ENCODE results near the gene LIN7C. TPM values are rescaled to one million over a fixed set of nuclear protein-coding genes. Genes with fewer than 3 reads are reported as not detected.
"Not testable (repeated sequence)": the region's sequence is repeated elsewhere in the genome, so short reads cannot be mapped to it uniquely, and the experiment has no call there.

Gene LIN7C
- total and polyA plus RNA-seq, 2 of the 8 experiments (the other 6 are each of a cell fraction or from before 2014, with no cell fraction given), result 10.5 to 42.7 TPM

DNA sequence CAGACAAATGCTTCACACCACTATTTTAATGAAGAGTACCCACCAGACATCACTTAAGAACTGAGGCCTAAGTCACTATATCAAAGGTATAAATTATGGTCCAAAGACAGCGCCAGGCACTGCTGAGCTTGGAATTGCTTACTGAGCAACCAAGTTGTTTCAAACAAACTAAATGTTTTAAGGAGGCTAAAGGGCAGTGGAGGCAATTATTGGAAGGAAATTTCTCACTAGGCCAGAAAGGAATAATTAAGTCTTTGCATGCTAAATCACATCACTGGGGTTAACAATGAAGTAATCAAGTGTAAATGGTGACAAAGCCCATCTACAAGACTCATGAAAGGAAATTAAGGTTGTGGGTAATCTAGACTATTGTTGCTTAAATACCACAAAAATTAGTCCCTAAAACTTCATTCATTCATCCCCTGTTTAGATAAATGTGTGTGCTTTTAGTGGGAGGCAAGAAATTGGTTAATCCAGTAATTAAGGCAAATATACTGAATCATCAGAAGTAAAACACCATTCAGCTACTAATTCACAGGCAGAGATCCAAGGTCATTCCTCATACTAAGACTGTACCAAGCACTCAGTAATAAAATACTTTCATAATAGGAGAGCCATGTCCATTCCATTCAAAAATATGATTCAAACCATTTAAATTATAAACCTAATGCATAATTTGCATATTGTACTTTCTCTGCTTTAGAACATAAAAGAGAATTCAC, 55.2 kb downstream of the LIN7C start (continued):
- no peak for TF ChIP-seq KDM1A (IDR thresholded peaks at IDR 0.05; ENCODE audit: borderline replicate concordance, low read length)

DNA sequence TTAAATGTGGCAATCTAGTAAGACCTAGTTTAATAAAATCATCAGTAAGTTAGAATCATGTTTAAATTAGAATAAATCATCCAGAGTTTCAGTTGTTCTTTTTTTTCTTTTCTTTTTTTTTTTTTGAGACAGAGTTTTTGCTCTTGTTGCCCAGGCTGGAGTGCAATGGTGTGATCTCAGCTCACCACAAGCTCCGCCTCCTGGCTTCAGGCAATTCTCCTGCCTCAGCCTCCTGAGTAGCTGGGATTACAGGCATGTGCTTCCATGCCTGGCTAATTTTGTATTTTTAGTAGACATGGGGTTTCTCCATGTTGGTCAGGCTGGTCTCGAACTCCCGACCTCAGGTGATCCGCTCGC, 58.4 kb downstream of the LIN7C start:
- not testable (repeated sequence) for H4K8ac ChIP-seq (ENCODE audit: extremely low read depth, insufficient read depth, low read length); H4K5ac ChIP-seq (ENCODE audit: insufficient read length, low read depth, low read length); H2BK15ac ChIP-seq (ENCODE audit: low read length); H3K27me3 ChIP-seq (replicated peaks in 1 of 4; ENCODE audit: control insufficient read depth in 3 of 4, extremely low read depth in 1 of 4, insufficient read depth in 3 of 4, low read length in 3 of 4); H3K36me3 ChIP-seq (ENCODE audit: control insufficient read depth in 2 of 4, insufficient read depth in 4 of 4, low read length in 3 of 4); H3K4me3 ChIP-seq (ENCODE audit: extremely low read depth in 1 of 4, insufficient read depth in 2 of 4, low read depth in 3 of 4, low read length in 4 of 4); H3K56ac ChIP-seq (replicated peaks; ENCODE audit: insufficient read length, low read depth, low read length); H3K4me2 ChIP-seq (ENCODE audit: insufficient read depth in 1 of 2, low read depth in 2 of 2, low read length in 2 of 2); H3K4ac ChIP-seq (replicated peaks; ENCODE audit: insufficient read length, low read depth, low read length); H2BK20ac ChIP-seq (ENCODE audit: low read length); H3K23ac ChIP-seq (ENCODE audit: insufficient read length); H3K18ac ChIP-seq (ENCODE audit: extremely low read depth, low read length); H2AFZ ChIP-seq (ENCODE audit: low read length); H2BK12ac ChIP-seq (ENCODE audit: low read depth, low read length); H3K23me2 ChIP-seq (ENCODE audit: low read depth, low read length); H2AK5ac ChIP-seq (ENCODE audit: low read depth, low read length); FAIRE-seq; H2BK120ac ChIP-seq (replicated peaks; ENCODE audit: low read depth, low read length); H3K9ac ChIP-seq (replicated peaks in 1 of 4; ENCODE audit: extremely low read depth in 1 of 4, low read depth in 3 of 4, low read length in 3 of 4); DNase-seq (ENCODE audit: low read depth in 1 of 2, low spot score in 2 of 2); H3K14ac ChIP-seq (ENCODE audit: insufficient read length); H2BK5ac ChIP-seq (ENCODE audit: low read depth, low read length); H3K27ac ChIP-seq (ENCODE audit: low read depth, low read length); H3K79me1 ChIP-seq (ENCODE audit: low read depth, low read length); H3K9me3 ChIP-seq (ENCODE audit: insufficient read depth in 2 of 2, low read depth in 1 of 2, low read length in 1 of 2); H4K20me1 ChIP-seq (replicated peaks in 1 of 2; ENCODE audit: control insufficient read depth in 1 of 2, insufficient read depth in 2 of 2, low read length in 2 of 2); H4K91ac ChIP-seq (replicated peaks; ENCODE audit: insufficient read length, low read length)
- ChIA-PET POLR2A (ENCODE audit: partially characterized antibody) (interaction anchor here (0.9 kb wide), 1 partner anchor 18 kb away, joined by 3 read pairs; no protein-coding TSS in a partner anchor), CTCF (ENCODE audit: partially characterized antibody) (interaction anchor here (0.7 to 2.8 kb wide), 2 partner anchors 38 to 63 kb away, joined by 3 to 11 read pairs; no protein-coding TSS in a partner anchor)
- 89% methylated on average over 4 of the region's 5 CpGs; no CpG with 5 or more reads in 1 of the 2 experiments for WGBS, 2 experiments (ENCODE audit: extremely low coverage in 1 of 2, insufficient coverage in 1 of 2, insufficient read length in 1 of 2, insufficient replicate concordance in 2 of 2, low coverage in 1 of 2, low lambda C conversion rate in 2 of 2, missing lambda C conversion rate in 1 of 2)
- Histone ChIP-seq H3K79me2 (ENCODE audit: control insufficient read depth in 1 of 2, insufficient read depth in 2 of 2, low read length in 2 of 2) (peaks cover 10 to 69% of the 10 kb centered on the region in 2 experiments), H3K4me1 (replicated peaks in 1 of 4; ENCODE audit: control insufficient read depth in 3 of 4, insufficient read depth in 4 of 4, low read length in 3 of 4) (peaks cover 3 to 16% (median 11%) of the 10 kb centered on the region in 4 experiments; a peak in 6 of 7 replicates)
